Renal cortex interstitium (tissue), 11 donors: ENCODE measurements around the gene TMEM119. TPM values are rescaled to one million over a fixed set of nuclear protein-coding genes. Genes with fewer than 3 reads are reported as not detected.
"Not testable (repeated sequence)": the region's sequence is repeated elsewhere in the genome, so short reads cannot be mapped to it uniquely, and the experiment has no call there.

Experiments
- DNase-seq, 11 donors: peaks; one replicate each; pipeline ENCODE4 v3.0.0-alpha.2; 2013; ENCODE audit warnings: low read depth in 9 of 11, low spot score in 4 of 11; ENCODE audit errors: extremely low read depth in 1 of 11
- polyA plus RNA-seq, 3 donors: library from polyadenylated mRNA; unstranded; fragments of 120-200 nt; gene quantifications; one replicate each; pipeline ENCODE4 v1.2.1, GENCODE V29; 2013; ENCODE audit not compliant: insufficient read length in 3 of 3

TMEM119 gene
- polyA plus RNA-seq, 3 donors: 16.8 to 25.9 (median 17.6) TPM

DNA sequence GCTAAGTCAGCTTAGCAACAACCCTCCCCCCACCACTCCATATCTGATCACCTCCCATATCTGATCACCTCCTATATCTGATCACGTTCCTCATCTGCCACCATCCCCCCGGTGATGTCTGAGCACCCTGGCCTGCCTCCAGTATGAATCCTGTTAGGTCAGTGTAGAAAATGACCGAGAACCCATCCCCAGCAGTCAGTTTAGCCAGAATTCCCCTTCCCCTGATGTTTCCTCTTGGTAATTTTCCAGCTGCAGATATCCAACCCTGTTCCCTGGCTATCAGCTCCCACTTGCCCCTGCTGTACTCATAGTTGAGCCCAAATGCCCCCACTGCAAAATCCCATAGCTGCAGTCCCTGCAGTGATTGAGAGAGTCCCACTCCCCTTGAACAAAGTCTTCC lies 23.3 kb upstream of the TMEM119 start:
- DNase-seq: no peak

DNA sequence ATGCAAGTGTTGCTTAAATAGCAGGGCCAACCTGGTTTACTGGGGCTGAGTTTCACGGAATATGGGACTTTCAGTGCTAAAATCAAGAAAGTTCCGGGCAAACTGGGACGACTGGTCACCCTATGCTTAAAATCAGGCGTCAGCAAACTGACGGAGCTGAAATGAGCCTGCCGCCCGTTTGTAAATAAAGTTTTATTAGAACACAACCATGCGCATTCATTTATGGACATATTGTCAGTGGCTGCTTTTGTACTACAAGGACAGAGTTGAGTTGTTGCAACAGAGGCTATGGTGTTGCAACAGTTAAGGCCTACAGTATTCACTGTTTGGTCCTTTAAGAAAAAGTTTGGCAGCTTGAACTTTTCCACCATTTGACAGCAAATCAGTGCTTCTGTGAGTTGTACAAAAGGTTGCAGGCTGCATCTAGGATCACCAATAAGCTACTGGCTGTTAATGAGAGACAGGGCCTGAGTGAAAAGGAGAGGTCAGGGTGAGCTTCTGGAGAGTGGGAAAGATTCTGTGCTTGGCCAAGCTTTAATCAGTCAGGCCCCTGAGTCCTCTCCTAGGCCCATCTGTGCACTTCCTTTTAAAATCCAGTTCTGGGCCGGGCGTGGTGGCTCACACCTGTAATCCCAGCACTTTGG lies 22.5 kb upstream of the TMEM119 start:
- DNase-seq: no peak

DNA sequence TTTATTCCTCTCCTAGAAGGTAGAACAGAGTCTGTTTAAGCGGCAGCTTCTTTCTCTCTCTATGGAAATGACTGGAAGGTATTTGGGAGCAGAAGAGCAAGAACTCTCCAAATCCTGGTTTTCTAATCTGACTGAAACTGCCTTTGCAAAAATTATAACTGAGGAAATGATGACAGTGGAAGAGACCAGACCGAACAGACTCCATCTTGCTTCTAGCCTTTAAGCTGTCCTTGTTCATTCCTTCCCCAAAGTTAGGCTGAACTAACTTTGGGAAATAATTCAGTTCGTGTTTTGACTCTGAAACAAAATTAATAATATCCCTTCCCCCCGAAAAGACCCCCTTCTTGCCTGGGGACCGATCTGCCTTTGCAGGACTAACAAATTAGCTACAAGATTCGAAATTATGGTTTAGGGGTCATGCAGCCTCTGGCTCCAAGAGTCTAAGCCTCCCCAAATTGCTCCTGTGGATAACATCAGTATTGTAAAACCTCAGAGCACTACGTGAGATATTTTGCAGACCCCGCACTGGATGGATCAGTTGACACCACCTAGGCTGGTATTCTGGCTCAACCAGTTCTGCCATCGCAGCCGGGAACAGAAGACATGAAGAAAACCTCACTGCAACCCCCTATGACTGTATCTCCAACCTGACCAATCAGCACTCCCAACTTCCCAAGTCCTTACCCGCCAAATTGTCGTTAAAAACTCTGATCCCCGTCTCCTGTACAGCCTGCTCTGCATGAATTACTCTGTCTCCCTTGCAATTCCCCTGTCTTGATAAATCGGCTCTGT lies 21.7 kb upstream of the TMEM119 start:
- DNase-seq: no peak

DNA sequence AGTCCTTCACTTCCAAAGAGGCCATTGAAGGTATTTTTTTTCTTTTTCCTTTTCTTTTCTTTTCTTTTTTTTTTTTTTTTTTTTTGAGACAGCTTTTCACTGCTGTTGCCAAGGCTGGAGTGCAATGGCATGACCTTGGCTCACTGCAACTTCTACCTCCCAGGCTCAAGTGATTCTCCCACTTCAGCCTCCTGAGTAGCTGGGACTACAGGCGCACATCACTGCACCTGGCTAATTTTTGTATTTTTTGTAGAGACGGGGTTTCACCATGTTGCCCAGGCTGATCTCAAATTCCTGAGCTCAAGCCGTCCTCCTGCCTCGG lies 21.0 kb upstream of the TMEM119 start:
- DNase-seq: not testable (repeated sequence)

DNA sequence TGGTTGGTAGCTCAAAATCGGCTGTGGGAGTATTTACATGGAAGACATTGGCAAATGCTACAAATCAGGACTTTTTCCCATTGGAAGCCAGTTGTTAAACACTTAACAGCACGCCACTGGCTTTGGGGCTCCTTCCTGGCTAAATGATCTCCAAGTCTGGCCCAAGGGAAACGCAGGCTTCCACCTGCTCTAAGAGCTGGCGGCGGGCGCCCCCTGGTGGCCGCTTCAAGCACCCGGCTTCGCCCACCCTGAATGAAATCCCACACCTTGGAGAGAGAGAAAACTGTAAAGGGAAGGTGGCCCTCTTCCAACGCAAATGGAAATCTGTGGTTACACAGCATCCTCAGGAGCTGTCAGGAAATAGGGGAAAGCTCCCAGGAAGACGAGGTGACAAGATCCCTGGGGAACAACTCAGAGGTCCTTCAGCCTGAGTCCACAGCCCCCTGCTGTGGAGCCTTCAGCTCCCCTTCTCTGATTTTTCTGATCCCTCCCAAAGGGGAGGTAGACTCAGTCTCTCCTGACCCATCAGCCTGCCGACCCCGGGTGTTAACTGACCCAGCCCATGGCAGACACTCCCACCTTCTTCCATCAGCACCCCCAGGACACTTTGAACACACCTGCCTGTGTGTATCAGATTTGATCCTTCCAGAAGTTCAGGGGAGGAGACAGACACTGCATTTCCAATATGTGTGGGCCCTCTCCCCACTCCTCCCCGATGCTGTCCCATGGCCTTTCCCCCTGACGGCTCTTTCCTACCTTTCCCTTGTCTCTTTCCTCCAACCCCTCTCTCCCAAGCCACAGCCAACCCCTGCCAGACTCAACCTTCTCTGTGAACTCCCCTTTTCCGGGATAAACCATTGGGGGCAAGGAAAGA lies 20.4 kb upstream of the TMEM119 start:
- DNase-seq: peak in 8 of 11 donors; percentile 52 to 78 (median 74)

DNA sequence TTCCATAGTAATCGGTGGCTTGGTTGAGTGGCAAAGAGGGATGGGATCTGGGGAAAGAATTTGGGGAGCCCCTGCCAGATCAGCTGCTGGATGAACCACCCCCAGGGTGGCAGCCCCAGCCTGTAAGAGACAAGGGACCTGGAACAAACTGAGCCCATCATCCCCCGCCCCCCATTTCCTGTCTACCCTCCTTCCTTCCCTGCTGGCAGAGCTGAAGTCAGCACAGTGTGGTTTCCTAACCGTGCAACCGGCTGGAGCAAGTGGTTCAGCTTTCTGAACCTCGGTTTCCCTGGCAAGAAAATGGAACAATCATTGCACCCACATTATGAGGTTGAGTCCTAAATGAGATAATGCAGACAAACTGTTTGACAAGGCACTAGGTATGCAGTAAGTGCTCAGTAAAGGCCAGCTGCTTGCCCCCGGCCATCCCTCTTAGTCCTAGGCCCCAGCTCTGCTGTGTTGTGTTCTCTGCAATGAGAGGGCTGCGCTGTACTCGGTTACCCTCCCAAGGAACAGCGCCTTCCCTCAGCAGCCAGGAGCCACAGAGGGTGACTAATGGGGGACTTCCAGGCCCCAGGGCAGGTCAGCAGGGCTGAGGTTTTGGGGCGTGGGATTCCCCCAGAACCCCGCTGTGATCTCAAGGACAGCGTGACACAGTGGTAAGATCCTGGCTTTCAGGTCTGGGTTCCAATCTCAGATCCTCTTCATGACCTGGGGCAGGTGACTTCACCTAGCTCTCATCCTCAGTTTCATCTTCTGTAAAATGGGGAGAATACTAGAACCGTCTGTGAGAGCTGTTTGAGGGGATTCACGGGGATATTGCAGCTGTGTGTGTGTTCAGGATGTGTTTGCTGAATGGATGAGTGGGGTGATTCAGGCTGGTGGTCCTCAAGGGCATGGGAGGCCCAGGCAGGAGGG lies 19.3 kb upstream of the TMEM119 start:
- DNase-seq: no peak

DNA sequence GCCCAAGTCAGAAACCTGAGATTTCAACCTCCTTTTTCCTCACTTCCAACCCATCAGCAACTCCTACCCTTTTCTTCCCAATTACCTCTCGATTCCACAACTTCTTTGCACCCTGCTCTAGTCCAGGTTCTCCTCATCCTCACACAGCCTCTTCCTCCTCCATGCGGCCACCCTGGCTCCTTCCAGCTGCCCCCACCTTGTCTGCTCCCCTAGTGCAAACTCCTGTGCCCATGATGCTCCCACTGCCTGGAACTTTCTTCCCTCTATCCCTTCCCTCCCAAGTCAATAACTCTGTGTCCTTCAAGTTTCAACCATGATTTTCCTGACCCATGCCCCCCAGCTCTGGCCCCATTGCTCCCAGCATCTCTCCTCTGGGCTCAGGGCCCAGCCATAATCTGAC lies 18.5 kb upstream of the TMEM119 start:
- DNase-seq: no peak

DNA sequence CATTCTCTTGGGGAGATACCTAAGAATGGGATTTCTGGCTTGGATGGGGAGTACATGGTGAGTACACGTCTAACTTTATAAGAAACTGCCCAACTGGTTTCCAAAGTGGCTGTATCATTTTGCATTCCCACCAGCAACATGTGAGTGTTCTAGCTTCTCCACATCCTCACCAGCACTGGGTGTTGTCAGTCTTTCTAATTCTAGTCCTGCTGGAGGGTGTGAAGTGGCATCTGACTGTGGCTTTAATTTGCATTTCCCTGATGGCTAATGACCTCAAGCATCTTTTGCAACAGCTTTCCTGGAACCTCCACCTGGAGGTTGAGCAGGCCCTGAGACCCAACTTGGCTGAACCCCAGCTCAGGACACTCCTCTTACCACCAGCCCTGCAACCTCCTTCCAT lies 18.0 kb upstream of the TMEM119 start:
- no peak for DNase-seq

DNA sequence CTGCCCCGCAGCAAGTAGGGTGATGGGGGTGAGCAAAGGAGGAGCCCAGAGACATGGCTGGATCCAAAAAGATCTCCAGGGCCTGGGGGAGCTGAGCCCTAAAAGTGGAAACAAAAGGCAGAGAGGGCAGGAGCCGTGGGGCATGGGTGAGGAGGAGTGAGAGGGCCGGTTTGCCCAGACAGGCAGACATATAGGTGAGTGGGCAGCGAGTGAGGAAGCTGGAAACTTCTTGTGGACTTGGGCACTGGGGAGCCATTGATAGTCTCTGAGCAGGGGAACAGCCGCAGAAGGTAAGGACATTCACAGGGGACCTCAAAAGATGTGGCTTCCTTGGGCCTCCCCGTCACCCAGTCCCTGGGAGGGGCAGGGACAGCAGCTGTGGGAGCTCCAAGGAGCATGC lies 16.8 kb upstream of the TMEM119 start:
- DNase-seq: no peak

DNA sequence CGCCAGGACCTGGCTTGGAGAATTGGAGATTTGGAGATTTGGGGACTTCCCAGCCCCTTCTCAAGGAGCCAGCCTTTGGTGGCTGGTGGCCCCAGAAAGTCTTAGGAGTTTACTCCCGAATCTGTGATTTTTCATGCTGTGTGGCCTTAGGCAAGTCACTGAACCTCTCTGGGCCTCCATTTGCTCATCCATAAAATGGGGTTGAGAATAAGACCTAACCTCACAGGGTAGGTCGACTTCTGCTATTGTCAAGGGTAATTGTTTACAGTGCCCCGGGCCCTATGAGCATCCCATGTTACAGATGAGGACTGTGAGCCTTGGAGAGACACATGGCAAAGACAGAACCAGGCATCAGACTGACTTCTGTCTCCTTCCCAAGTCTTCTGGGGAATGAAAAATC lies 16.2 kb upstream of the TMEM119 start:
- no peak for DNase-seq

DNA sequence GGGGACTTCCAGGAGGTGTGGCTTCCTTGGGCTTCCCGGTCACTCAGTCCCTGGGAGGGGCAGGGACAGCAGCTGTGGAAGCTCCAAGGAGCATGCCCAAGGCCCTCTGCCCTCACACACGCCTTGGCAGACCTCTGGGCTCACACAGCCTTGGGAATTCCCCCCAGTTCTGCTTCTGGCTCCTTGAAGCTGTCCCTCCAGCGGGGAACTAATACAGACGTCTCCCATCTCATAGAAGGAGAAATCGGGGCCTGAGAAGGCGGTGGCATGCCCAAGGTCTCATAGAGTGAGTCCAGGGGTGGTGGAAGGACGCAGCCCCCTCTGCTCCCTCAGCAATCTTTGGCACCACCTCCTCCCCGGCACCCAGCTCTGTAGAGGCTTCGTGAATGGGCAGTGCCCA lies 15.7 kb upstream of the TMEM119 start:
- no peak for DNase-seq

DNA sequence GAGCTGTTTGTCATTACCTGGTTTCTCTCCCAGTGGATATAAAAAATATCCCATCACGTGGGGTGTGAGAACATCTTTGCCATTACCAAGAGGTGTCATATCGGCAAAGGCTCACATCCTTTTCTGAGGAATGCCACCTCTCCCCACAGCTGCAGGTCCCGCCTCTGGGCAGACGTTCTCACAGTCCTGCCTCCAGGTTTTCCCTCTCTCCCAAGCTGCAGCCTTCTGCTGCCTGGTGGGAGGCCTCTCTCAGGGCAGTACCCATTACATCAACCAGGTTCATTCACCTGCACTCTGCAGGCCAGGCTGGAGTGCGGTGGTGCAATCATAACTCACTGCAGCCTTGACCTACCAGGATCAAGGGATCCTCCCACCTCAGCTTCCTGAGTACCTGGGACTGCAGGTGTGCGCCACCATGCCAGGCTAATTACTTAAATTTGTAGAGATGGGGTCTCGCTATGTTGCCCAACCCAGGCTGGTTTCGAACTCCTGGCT lies 15.0 kb upstream of the TMEM119 start:
- DNase-seq: no peak

DNA sequence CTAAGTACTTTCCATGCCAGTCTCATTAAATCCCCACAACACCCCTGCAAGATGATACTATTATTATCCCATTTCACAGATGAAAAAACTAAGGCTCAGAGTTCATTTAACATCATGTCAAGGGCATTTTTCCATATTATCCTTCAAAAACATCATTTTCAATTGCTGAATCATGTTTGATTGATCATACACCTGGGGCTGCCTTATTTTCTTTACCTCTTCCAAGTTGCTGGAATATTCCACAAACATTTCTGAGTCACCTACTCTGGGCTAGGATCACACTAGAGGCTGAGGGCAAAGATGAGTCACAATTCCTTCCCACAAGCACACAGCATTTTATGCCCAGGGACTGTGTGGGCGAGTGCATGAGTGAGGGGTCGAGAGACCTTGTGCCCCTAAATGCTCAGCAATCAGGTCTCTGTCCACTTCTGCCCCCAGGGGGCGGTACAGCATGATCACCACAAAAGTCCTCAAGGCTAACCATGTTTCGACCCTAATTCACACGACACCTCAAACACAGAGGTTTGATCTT lies 14.1 kb upstream of the TMEM119 start:
- DNase-seq: no peak

DNA sequence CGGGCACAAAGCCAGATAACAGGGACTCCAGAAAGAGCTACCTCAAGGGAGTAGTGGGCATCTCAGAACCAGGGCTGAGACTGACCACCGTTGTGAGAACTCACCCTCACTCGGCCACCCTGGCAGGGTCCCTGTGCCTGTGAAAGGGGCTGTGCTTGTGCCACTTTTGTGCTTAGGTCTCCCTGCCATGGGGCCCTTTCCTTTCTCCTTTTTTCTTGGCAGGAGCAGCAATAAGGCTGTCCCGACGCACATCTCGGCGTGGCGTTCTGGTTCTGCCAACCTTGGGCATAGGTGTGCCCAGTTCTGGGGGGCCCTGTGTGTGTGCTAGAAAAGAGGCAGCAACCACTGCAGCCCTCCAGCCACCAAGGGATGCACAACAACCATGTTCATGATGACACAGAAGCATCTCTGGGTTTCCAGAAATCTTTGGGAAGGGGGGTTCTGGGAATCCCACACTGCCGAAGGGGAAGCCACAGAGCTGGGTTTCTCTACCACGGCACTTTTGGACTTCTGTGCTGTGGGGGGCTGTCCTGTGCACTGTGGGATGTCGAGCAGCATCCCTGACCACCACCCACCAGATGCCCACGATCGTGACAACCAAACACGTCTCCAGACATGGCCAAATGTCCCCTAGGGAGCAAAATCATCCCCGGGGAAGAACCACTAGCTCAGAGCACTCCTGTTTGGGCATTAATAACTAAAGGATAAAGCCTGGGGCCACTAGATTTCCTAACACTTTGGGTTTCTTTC lies 13.1 kb upstream of the TMEM119 start:
- DNase-seq: no peak

DNA sequence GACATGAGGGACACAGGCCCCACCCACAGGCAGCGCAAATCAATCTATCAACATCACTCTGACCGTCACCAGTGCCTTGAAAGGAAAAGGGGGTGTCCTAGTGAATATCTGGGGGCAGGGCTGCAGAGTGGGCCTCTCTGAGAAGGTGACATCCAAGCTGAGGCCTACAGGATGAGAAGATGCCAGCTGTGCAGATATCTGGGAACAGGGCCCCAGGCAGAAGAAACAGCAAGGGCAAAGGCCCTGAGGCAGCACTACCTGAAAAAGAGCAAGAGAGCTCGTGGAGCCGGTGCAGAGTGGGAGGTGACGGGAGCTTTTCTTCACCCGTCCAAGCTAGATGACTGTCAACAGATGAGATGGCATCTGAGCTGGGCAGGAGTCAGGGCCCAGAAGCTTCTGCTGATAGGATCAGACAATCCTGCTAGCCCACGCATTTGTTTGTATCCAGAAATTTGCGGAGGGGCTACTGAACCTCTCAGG lies 12.5 kb upstream of the TMEM119 start:
- DNase-seq: no peak

DNA sequence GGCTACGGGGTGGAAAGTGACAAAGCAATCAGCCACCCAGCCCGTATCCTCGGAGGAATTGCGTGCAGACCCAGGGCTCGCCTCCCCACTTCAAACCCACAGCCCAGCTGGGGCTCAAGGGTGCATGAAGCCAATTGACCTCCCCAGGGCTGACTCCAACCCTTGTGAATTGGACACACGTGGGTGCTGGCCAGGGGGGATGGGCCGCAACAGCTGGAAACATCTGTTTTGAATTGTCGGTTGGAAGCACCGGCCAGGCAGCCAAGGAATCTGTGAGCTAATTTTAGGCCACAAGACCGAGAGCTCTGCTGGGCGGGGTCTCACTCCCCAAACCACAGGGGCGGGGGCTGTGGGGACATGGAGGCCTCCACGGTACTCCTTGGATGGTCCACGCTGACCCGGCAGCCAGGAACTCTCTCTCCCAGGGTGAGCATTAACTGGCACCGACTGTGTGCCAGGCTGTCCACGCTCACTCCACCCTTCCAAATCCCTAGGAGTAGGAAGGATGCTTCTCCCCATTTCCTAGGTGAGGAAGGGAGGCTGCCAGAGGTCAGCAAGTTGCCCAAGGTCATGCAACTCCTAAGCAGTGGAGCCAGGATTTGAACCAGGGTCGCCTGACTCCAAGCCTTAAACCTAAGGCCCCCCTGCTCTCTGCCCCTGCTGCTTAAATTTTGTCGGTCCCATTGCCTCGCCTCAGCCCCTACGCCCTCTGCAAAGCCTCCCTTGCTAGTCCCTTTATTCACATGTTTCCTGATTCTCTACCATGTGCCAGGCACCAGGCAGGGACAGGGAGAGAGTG lies 11.9 kb upstream of the TMEM119 start:
- DNase-seq: peak in 9 of 11 donors; percentile 65 to 86 (median 80)

DNA sequence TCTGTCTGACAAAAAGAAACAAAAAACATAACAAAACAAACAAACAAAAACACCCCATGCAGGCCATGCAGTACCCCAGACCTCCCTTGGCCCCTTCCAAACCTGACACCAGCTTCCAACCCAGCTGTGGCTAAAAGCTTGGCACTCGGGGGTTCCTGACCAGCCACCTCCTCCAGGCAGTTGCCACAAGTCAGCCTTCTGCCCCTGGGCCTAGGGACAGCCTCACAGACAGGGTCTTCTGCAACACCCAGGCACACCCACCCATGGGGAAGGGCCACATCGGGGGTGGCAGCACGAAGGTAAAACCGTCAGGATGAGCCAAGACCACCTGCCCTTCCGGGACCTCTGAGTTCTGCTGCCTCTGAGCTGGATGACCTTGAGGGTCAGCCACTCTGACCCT lies 10.7 kb upstream of the TMEM119 start:
- no peak for DNase-seq
